Endothelial cell of umbilical vein (primary cell): Measurements from ENCODE around the gene C6orf163.

Source experiments
- EZH2 ChIP-seq: IDR thresholded peaks from 2 replicates; pipeline ENCODE4 v1.6.1; 2012; ENCODE audit warnings: borderline replicate concordance, low read depth, mild to moderate bottlenecking, moderate library complexity, low read length, inconsistent platforms; ENCODE audit not compliant: severe bottlenecking
- FOS ChIP-seq: IDR thresholded peaks from 2 replicates; pipeline ENCODE4 v1.6.1; 2011; ENCODE audit warnings: mild to moderate bottlenecking, low read length, moderate library complexity, borderline replicate concordance; ENCODE audit not compliant: insufficient read depth
- MAX ChIP-seq: IDR thresholded peaks from 2 replicates; pipeline ENCODE4 v1.6.1; 2011; ENCODE audit not compliant: insufficient read depth, insufficient read length
- POLR2A ChIP-seq: IDR thresholded peaks from 2 replicates; pipeline ENCODE4 v1.6.1; 2012; ENCODE audit warnings: low read depth, mild to moderate bottlenecking, control low read depth, low read length
- POLR2AphosphoS5 ChIP-seq: IDR thresholded peaks from 2 replicates; pipeline ENCODE4 v1.6.1; 2012; ENCODE audit warnings: low read depth, mild to moderate bottlenecking, control low read depth, low read length, moderate library complexity; ENCODE audit not compliant: insufficient read depth
- TF ChIP-seq, protein P1 (sequence below), 2 donors: IDR thresholded peaks; 1 replicate in 1 of 2; 2 replicates in 1 of 2; pipeline ENCODE4 v1.5.1; 2011; ENCODE audit warnings: low read length in 2 of 2, mild to moderate bottlenecking in 2 of 2, moderate library complexity in 2 of 2, control low read depth in 1 of 2, inconsistent platforms in 1 of 2, low read depth in 1 of 2; ENCODE audit not compliant: insufficient read depth in 1 of 2; ENCODE audit errors: extremely low read depth in 1 of 2

DNA sequence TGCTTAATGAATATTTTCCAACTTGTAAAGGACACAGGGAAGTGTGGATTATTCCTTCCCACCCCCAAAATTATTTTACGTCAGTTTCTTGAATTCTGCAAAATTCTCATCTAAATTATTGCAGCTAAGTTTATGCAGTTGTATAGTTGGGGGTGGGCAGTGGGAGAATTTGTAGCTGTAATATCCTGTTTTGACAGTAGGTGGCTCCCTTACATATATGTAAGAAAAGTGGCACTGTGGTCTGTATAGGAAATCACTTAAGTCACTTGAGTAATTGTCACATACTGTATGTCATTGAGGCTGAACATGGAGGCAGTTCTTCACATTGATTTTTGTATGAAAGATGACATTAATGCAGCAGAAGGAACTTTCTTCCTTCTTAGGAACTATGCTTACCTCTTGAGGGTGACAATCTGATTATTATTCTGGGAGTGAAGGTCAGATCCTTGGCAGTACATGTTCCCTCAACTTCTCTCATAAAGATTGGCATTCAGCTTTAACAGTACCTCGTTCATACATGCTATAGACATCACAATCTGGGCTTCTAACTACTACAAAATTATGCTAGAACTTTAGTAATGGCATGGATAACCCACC is 48.5 kb downstream of the C6orf163 start:
- TF ChIP-seq, protein P1, sequence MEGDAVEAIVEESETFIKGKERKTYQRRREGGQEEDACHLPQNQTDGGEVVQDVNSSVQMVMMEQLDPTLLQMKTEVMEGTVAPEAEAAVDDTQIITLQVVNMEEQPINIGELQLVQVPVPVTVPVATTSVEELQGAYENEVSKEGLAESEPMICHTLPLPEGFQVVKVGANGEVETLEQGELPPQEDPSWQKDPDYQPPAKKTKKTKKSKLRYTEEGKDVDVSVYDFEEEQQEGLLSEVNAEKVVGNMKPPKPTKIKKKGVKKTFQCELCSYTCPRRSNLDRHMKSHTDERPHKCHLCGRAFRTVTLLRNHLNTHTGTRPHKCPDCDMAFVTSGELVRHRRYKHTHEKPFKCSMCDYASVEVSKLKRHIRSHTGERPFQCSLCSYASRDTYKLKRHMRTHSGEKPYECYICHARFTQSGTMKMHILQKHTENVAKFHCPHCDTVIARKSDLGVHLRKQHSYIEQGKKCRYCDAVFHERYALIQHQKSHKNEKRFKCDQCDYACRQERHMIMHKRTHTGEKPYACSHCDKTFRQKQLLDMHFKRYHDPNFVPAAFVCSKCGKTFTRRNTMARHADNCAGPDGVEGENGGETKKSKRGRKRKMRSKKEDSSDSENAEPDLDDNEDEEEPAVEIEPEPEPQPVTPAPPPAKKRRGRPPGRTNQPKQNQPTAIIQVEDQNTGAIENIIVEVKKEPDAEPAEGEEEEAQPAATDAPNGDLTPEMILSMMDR (IDR thresholded peaks at IDR 0.05; ENCODE audit: extremely low read depth in 1 of 2, insufficient read depth in 1 of 2, low read depth in 1 of 2, low read length in 2 of 2), result peak; percentile 32 to 39
- TF ChIP-seq MAX (no peak), EZH2 (no peak), POLR2A (no peak), POLR2AphosphoS5 (no peak), FOS (no peak)
